Inflammatory macrophage treated with lipopolysaccharide for 4 hours (primary cell): Measurements from ENCODE around the gene CRISPLD2.
A peak's percentile ranks its signal among the peaks of the same experiment; 100 is the strongest.

ENCODE experiments used
- DNase-seq: peaks from one replicate; pipeline ENCODE4 v3.0.0-alpha.2; 2020

Gene CRISPLD2

DNA sequence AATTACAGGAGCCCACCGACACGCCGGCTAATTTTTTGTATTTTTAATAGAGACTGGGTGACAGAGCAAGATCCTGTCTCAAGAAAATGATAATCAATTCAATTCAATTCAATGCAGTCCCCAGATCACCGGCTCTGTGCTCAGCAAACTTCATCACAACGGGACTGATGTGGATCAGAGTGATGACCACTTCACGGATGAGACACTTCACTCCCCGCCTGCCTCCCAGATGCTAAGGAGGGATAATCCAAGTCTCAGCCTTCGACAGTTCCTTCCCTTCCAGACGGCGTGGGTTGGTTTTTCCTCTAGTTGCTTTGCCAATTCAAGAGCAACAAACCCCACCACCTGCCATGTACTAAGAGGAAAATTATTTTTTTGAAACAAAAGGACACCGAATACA lies 97.7 kb downstream of the CRISPLD2 start:
- DNase-seq: no peak

DNA sequence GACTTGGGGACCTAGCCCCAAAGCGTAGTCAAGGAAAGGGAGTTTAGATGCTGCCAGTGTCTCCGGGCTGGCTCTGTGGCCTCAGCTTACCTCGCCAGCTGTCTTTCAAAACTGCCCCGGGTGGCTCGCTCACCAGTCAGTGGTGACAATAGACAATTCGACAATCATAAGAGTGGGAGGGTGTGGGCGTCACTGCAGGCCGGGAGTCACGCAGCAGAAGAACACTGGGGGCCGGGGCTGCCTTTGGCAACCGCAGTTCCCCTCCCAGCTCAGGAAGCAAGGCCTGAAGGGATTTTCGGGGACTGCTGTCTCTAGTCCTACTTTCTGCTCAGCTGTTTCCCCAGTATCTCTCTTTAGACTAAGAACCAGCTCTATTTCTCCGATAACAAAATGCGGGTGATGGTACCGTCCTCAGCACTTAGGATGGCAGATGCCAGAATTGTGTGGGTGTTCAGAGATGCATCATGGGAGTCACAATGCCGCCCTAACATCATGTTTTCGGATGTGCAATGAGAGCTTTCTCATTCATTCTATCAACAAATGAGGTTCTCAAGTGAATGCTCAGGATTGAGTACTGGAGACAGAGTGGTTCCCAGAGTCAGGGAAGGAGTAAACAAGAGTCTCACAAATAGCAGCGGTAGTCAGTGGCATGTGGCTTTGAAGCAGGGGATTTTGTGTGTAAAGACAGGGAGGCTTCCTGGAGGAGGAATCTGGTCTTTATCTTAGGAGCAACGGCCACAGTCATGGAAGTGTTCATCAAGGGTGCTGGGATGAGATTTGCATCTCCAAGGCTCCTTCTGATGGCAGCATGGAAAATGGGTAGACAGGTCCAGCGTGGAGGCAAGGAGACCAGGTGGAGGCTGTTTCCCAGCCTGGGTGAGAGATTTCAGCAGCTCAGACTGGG lies 98.5 kb downstream of the CRISPLD2 start:
- DNase-seq: peak; percentile 16

DNA sequence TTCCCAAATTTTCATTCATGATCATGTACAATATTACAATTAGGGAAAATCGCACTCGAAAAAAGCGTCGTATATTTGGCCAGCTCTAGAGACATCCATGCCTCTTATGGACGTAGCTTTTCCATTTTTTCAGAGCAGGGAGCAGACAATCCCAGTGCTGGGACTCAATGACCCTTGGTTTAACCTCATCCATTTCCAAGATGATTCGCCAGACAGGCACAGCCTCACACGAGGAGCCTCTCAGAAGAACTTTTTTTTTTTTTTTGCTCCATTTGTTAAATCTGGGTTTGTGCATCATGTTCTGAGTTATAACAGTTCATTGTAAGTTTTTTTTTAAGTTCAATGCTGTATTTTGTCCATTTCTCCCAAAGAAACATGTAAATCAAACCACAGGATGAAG lies 99.5 kb downstream of the CRISPLD2 start:
- no peak for DNase-seq

DNA sequence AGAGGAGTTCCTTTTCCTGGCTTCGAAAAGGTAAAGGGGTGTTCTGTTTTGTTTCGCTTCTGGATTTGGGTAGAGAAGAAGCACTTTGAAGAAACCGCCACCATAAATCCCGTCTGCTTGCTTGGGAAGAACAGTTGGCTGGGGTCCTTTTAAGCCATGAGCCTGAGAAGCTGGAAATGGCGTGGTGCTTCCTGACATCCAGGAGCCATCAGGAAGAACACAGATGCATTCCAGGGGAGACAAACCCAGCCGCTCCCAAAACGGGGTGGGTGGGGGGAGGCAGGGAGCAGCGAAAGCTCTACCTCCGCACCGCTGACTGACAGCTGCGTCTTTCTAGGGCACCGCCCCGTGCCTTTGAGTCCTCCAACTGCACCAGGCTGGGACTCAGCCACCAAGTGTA lies 99.9 kb downstream of the CRISPLD2 start:
- no peak for DNase-seq

DNA sequence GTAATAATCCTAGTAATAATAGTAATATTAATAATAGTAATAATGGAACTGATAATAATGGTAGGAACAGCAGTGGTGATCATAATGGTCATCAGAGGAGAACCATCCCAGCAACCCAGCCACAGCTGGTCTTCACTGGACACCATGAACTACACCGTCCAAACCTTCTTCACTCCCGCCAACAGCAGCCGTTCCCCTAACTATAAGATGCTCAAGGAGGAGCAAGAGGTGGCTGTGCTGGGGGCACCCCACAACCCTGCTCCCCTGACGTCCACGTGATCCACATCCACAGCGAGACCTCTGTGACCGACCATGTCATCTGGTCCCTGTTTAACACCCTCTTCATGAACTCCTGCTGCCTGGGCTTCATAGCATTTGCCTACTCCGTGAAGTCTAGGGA lies 100.5 kb downstream of the CRISPLD2 start:
- DNase-seq: no peak

DNA sequence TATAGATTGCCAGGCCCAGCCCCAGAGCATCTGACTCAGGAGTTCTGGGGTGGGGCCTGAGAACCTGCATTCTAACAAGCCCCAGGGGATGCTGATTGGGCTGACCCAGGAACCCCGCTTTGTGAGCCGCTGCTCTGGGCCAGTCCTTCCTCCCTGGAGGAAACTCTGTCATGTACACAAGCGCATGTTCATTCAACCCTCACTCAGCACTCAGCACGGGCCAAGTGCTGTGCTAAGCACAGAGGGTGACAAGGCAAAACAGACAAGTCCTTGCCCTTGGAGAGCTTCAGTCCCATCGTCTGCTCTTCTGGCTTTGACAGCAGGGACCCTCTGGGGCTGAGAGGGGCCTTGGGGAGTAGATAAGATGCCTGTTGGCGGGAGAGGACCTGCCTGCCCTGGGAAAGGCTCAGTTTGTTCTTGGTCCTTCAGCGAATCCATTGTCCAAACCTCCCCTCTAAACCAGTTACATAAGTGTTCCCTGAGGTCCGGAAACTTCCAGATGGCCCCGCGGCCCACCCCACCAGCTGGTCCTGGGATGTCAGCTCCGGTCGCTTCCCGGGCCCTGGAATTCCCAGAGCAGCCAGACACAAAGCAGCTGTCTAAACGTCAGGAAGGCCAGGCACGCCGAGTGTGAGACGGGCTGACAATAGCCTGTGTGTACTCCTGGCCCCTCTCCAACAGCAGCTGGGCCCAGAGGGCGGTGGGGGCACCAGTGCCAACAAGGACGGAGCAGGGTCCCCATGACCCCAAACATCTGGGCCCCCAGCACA lies 102.8 kb downstream of the CRISPLD2 start:
- DNase-seq: no peak

DNA sequence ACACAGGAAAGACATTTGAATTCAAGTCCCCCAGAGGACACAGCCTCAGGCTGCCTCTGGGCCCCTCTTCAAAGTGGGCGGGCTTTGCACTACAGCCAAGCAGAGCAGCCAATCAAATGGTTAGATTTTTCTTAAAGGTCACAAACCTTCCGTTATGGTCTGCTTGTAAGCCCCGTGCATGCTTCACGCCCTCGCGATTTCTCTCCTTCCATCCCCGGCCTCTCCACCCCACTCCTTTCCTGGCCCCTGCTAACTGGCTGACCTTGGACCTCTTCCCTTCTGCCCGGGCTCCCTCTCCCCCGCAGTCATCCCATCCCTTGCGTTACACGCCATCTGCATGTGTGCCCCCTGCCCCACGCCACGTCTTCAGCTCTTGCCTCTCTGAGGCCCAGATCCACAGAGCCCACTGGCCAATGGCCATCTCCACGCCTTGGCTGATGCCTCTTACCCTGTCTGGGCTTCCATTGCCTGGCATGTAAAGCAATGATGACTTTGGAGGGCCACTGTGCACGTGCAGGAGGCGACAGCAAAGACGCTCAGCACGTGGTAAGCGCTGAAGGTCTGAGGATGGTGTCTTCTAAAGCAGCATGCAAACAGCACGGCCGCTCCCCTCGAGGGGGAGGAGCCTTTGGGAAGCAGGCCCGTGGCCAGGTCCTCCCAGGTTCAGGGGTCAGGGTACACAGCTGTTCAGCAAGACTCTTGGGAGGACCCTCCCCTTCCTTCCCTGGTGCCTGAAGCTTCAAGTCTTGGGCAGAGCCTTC lies 104.7 kb downstream of the CRISPLD2 start:
- no peak for DNase-seq

DNA sequence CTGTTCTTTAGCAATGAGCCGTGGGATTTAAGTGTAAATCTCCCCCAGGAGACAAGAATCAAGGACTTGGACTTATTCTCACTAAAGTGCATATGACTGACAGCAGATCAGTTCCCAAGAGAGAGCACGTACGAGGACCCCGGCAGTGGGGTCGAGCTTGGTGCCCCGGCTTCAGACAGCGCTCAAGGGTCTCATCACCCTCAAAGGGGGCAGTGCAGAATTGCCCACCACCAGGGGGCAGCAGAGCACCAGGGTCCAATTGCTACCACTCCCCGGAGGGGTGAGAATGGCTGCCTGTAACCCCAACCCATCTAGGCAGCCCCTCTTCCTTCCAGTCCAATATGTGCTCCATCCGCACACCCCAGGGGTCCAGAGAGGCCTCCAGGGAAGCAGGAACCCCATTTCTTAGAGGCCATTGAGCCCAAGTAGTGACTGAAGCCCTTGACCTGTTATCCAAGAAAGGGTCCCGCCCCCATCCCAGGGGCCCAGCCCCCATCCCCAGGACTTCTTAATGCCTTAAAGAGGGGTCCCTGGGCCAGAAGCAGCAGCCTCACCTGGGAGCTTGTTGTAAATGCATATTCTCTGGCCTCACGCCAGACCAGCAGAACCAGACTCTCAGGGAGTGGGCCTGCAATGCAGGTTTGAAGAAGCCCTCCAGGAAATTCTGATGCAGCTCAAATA lies 105.4 kb downstream of the CRISPLD2 start:
- peak; percentile 44 for DNase-seq

DNA sequence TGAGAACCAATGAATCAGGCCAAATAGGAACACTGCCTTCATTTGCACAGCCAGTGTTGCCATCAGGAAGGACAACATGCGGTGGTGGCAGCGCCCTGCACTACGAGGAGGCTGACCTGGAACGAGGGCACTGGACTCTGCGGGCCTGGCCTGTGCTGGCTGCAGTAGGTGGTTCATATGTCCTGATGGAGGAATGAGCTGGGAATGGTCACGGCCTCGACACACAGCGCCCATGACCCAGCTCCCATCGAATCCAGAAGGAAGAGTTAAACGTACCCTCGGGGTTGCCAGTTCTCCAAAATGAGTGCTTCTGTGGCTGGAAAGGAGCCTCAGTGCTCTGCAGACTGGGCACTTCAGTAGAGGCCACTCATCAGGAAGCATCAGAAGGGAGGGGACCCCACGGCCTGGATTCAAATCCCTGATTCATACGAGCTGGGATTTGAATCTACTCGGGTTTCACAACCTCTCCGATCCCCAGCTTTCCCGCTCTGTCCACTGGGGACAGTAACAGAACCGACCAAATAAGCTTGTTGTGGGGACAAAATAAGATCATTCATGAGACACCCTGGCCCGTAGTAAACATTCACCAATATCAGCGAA lies 106.1 kb downstream of the CRISPLD2 start:
- no peak for DNase-seq

DNA sequence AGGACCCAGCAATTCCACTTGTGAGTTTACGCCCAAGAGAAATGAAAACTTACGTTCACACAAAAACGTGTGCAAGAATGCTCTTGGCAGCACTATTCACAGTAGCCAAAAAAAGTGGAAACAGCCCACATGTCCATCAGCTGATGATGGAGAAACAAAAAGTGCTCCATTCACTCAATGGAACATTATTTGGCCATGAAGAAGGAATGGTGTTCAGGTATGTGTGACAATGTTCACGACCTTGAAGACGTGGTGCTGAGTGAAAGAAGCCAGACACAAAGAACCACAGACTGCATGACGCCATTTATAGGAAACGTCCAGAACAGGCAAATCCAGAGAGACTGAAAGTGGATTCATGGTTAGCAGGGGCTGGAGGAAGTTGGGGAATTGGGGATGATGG lies 106.7 kb downstream of the CRISPLD2 start:
- no peak for DNase-seq

DNA sequence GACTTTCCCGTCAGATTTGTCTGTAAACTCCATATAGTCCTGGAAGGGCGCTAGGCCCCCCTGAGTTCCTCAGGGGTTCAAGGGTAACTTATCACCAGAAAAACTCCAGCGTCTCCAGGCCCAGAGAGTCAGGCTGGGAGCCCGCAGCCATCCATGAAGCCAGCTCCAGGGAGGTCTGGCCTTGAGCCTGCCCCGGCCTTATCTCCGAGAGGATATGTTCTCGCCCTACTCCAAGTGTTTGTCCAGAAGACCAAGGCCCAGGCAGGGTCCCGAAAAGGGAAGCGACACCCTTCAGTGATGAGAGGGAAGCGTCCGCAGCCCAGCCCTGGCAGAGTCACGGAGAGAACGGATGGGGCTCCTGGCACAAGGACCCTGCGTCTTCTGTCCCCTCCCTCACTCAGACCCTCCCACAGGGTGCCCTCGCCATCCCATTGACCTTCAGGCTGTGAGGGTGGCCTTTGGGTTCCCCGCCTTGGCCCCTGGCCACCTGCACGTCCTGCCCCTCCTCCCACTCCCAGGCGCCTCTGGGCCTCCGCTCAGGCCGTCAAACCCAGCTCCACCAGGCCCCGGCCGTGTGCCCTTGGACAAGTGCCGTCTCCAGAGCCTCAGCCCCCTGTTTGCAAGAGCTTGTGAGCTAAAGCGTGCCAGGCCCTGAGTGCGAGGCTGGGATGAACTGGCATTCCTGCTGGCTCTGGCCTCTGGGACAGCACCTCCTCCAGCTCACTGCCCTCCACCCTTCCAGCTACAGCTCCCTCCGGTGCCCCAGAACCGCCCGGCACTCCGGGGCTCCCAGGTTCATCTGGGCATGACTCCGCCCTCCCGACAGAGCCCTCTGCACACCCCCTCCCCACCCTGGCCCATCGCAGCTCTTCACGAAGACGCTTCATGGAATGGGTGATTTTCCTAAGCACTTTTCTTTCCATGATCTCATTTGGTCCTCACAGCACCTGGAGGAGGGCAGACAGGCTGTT lies 108.1 kb downstream of the CRISPLD2 start:
- DNase-seq: no peak

DNA sequence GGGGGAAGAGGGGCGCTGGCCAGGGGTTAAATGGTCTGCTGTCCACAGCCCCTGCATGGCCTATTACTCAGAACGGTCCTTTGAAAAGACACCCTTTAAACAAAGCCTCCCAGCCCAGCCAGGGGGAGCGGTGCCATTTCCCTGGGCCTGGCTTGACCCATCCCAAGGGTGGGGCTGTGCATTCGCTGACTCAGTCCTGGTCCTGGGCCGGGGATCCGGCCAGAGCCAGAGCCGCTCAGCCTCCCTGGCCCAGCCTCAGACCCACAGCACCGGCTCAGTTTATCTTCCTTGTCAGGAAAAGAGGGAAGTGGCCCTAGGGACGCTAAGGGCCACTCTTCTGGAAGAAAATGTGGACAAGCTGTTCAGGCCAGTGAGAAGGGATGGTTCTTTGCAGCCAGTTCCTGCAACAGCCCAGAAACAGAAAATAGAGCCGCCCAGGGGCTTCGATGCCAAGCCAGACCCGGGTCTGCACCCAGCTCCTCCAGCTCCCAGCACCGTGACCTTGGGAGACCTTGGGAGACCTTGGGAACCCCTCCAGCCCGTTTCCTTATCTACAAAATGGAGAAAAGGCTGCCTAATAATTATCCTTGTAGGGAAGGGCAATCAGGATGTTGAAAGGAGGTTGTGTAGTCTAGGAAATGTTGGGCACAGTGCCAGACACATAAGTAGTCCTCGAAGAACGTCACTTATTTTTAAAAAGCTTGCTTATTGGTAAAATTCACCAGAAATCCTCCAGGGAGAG lies 109.1 kb downstream of the CRISPLD2 start:
- DNase-seq: no peak

DNA sequence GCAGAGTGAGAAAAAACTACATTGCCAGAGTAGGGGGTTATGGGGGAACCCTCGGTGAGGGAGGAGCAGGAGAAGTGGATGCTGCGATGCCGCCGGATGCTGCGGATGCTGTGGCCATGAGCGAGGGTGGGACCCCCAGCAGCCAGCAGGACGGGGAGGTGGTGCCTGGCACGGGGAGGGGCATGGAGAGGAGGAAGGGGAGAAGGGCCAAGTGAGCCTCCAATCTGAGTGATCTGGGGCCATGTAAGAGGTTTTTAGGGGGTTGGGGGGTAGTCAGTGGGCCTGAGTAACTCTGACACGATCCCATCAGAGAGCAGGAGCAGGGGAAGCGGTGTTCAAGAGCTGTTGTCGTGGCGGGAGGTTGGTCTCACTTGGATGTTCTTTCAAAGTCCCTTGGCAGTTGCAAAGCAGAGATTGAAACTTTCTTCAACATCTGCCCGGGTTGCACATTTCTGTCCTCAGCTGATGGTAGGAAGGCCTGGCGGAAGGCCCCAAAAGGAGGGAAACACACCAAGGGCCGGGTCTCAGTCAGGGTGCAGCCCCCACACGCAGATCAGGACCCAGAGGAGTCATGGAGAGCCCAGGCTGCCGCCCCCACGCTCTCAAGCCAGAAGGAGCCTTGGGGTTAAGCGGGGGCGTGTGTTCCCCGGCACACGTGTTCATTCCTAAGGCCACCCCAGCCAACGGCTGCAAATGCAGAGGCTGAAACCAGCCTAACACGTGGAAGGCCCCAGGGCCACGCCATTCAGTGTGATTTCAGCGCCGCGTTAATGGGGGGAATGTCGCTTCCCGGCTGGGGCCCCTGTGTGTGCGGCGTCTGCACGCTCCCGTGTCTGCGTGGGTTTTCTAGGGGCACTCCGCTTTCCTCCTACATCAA lies 109.9 kb downstream of the CRISPLD2 start:
- no peak for DNase-seq

DNA sequence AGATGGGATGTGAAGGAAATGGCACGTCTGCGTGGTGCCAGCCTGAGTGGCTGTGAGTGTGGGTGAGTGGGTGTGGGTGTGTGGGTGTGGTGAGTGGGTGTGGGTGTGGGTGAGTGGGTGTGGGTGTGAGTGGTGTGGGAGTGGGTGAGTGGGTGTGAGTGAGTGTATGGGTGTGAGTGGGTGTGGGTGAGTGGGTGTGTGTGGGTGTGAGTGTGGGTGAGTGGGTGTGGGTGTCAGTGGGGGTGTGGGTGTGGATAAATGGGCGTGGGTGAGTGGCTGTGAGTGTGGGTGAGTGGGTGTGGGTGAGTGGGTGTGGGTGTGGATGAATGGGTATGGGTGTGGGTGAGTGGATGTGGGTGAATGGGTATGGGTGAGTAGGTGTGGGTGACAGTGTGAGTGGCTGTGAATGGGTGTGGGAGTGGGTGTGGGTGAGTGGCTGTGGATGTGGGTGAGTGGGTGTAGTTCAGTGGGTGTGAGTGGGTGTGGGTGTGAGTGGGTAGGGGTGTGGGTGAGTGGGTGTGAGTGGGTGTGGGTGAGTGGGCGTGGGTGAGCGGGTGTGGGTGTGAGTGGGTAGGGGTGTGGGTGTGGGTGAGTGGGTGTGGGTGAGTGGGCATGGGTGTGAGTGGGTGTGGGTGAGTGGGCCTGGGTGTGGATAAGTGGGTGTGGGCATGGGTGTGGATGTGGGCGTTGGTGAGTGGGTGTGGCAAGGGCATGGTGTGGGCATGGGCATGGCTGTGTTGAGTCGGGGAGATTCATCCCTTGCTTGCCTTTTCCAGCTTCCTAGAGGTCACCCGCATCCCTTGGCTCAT lies 110.7 kb downstream of the CRISPLD2 start:
- DNase-seq: no peak

DNA sequence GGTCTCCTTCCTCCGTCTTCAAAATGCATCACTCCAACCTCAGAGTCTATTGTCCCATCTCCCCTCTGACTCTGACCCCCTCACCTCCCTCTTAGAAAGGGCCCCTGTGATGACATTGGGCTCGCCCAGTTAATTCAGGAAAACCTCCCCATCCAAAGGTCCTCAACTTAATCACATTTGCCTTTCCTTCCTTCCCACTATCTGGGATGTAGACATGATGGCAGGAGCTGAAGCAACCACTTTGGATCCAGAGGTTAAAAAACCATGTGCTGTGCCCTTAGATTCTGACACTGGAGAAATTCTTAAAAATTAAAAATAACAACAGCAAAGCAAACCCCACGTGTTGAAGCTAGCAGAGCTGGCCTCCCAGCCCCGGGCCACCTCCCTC lies 111.3 kb downstream of the CRISPLD2 start:
- no peak for DNase-seq

DNA sequence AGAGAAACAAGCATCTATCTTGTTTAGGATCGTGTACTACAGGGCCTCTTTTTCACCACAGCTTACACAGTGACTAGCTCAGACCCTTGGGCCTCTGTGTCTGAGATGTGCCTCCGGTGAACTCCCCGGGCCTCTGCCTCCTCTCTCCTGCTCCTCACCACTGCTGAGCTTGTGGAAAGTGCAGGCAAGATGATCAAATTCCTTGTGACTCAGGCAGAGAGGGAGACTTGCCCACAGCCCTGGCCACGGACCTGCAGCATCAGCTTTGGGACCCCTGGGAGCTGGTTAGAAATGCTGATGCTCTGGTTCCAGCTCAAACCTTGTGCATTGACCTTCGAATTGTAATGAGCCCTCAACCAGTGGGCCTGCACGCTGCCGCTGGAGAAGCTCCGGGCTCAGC lies 111.7 kb downstream of the CRISPLD2 start:
- no peak for DNase-seq

DNA sequence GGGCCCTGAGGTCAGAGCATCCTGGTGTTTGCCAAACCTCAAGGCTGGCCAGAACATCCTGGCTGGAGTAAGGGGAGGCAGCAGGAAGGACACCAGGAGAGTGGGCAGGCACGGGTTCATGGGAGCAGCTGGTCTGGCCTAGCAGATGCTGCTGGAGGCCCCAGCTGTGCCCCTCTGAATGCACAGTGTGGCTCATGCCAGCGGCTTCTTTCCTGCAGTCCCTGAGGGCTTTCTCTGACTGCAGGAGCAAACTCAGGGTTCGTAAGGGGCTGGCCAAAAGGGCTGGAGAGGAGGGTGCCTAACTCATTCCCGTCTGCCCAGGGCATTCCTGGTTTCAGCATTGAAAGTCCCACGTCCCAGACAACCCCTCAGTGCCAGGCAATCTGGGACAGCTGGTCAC lies 112.9 kb downstream of the CRISPLD2 start:
- no peak for DNase-seq
